Omental fat pad (tissue), 4 donors: Measurements from ENCODE around the gene C1orf53. TPM values are rescaled to one million over a fixed set of nuclear protein-coding genes. Genes with fewer than 3 reads are reported as not detected.

Experiments
- ATAC-seq: fragments of 150-250 bp; one replicate; pipeline ENCODE4 v1.9.1; 2016; ENCODE audit warnings: mild to moderate bottlenecking, moderate library complexity; ENCODE audit not compliant: low FRiP score
- DNase-seq: peaks from one replicate; pipeline ENCODE4 v3.0.0-alpha.2; 2019; ENCODE audit warnings: low spot score
- CTCF ChIP-seq, 3 donors: fragments of 450-650 bp; IDR thresholded peaks; one replicate each; pipeline ENCODE4 v1.5.1; 2016 to 2017; ENCODE audit warnings: antibody characterized with exemption in 3 of 3, mild to moderate bottlenecking in 3 of 3, moderate library complexity in 2 of 3
- total RNA-seq, 4 donors: library from RNA; depleted of rRNA; stranded (reverse); fragments of >200 nt; gene quantifications; one replicate each; pipeline ENCODE4 v1.1.0, GENCODE V29; 2016

The C1orf53 gene
- total RNA-seq, 4 donors from 2014 or later: 2.6 to 6.7 (median 2.9) TPM; not detected in 1

GRCh38 chr1:197922070-197922390 lies 19.6 kb downstream of the C1orf53 start:
- TF ChIP-seq CTCF (IDR thresholded peaks at IDR 0.05): no peak
- DNase-seq (no peak), ATAC-seq (no peak)

DNA sequence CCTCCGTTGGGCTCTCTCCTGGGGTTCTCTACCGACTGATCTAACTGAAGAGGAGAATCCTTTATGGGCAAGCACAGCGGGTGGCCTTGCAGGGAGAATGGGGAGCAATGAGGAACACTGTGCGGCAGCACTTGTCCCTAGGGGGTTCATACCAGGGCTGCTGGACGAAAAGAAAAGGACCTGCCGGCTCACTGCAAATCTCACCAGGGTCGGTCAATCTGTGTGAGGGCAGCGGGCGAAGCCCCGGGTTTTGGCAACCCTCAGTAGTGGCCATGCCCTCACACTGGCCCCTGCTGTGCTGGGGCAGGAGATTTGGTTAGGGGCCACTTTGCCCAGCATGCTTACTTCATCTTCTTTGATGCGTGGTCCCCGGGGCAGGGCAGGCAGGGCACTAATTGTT lies 20.6 kb downstream of the C1orf53 start:
- peak; percentile 27 for ATAC-seq
- no peak for TF ChIP-seq CTCF (IDR thresholded peaks at IDR 0.05)
- no peak for DNase-seq

- DNase-seq: no peak
- ATAC-seq: no peak
- TF ChIP-seq CTCF (IDR thresholded peaks at IDR 0.05): no peak
Measured at GRCh38 chr1:197924516-197925123, 22.2 kb downstream of the C1orf53 start.

DNA sequence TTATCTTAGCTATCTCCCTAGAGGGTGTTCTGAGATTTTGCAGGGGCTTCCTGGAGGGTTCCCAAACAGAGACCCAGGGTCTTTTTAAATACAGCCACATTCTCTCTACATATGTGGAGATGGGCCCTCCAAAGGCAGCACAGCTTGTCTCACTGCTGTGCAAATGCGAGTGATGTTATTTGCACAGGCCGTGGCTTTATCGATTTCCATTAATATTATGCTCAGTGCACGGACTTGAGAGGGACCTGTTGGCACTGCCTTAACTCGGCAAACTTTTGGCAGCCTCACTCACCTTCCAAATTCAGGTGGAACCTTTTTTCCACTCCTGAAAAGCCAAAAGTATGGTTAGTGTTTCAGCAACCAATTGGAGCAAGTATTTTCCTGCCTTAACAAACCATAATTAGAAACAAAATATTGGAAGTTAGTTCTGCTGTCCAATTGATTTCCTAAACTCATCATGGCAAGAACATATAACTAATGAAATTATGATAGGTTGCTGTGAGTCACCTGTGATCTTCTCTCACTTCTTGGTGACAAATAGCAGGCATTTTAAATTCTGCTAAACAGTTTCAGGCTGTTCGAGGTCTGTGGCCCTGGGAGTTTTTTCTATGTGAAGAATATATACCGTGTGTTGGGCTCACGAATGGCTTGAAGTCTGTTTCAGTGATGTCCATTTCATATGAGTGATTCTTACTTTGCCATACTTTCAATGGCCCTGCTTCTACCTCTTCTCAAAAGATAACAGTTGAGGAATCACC lies 25.7 kb downstream of the C1orf53 start:
- ATAC-seq (no peak), DNase-seq (no peak)
- TF ChIP-seq CTCF (IDR thresholded peaks at IDR 0.05): no peak

- ATAC-seq (no peak), DNase-seq (no peak)
- no peak for TF ChIP-seq CTCF (IDR thresholded peaks at IDR 0.05)
Measured at GRCh38 chr1:197928849-197929336, 26.5 kb downstream of the C1orf53 start.

DNA sequence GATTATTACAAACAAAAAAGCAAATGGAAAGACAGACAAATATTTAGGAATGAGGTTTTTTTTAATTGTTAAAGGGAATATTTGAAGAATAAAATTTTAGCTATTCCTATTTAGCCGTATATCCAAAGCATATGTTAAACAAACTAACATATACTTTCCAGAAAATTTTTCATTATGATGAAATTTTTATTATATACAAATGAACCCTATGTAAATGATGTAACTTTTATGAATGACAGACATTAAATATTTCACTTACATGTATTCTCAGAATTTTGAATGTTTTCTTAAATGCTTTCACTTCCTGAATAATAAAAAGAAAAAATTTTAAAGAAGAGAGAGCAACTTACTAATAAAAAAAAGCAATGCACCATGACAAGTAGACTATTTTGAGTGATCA lies 30.6 kb downstream of the C1orf53 start:
- ATAC-seq (no peak), DNase-seq (no peak)
- no peak for TF ChIP-seq CTCF (IDR thresholded peaks at IDR 0.05)

- DNase-seq (no peak), ATAC-seq (no peak)
- no peak for TF ChIP-seq CTCF (IDR thresholded peaks at IDR 0.05)
Measured at GRCh38 chr1:197933647-197934046, 31.2 kb downstream of the C1orf53 start.
